ENCODE results near the gene STPG2. TPM values are rescaled to one million over a fixed set of nuclear protein-coding genes. Genes with fewer than 3 reads are reported as not detected.
A peak's percentile ranks its signal among the peaks of the same experiment; 100 is the strongest.

The STPG2 gene
- total RNA-seq, 1 experiment from 2014 or later: 0.35 TPM

DNA sequence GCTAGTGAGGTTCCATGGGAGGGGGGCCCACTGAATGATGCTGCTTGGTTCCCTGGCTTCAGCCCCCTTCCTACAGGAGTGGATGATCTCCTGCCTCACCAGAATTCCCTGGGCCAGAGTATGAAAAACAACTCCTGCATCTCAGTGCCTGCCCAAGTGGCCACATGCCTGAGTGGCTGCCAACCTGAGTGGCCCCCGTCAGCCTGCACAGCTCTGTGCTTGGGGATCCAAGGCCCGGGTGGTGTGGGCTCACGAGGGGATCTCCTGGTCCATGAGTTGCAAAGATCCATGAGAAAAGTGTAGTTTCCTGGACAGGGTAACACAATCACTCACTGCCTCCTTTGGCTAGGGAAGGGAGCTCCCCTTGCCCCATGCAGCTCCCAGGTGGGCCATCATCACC lies 17.1 kb downstream of the STPG2 start:
- no peaks in the 10 kb centered on the region for H3K9me3 ChIP-seq (ENCODE audit: insufficient read depth, low read depth)
- H3K4me1 ChIP-seq (replicated peaks; ENCODE audit: insufficient read depth): no peaks in the 10 kb centered on the region
- no peak for TF ChIP-seq EZH2 (IDR thresholded peaks at IDR 0.05; ENCODE audit: low read depth)
- TF ChIP-seq, protein P1, sequence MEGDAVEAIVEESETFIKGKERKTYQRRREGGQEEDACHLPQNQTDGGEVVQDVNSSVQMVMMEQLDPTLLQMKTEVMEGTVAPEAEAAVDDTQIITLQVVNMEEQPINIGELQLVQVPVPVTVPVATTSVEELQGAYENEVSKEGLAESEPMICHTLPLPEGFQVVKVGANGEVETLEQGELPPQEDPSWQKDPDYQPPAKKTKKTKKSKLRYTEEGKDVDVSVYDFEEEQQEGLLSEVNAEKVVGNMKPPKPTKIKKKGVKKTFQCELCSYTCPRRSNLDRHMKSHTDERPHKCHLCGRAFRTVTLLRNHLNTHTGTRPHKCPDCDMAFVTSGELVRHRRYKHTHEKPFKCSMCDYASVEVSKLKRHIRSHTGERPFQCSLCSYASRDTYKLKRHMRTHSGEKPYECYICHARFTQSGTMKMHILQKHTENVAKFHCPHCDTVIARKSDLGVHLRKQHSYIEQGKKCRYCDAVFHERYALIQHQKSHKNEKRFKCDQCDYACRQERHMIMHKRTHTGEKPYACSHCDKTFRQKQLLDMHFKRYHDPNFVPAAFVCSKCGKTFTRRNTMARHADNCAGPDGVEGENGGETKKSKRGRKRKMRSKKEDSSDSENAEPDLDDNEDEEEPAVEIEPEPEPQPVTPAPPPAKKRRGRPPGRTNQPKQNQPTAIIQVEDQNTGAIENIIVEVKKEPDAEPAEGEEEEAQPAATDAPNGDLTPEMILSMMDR (conservative IDR thresholded peaks at IDR 0.05): no peak
- no peaks in the 10 kb centered on the region for H3F3A ChIP-seq (ENCODE audit: insufficient read depth, low read depth)
- no peaks in the 10 kb centered on the region for H4K20me1 ChIP-seq (ENCODE audit: insufficient read depth)
- H3K9me2 ChIP-seq (ENCODE audit: insufficient read depth): no peaks in the 10 kb centered on the region
- H3K4me2 ChIP-seq: no peak overlapping the region
- no TSS peak for BruUV-seq (replicated peaks)
- intact Hi-C loops (cut with micrococcal nuclease; ENCODE audit: unreplicated experiment): no loop called here
- H3K79me2 ChIP-seq (ENCODE audit: low read depth): no peaks in the 10 kb centered on the region
- no peak overlapping the region for H3K4me3 ChIP-seq
- ChIA-PET CTCF (no interaction called here), POLR2A (ENCODE audit: unreplicated experiment) (no interaction called here)
- no peaks in the 10 kb centered on the region for H3K27me3 ChIP-seq (ENCODE audit: insufficient read depth, low read depth)
- H3K27ac ChIP-seq: no peak overlapping the region
- no peak overlapping the region for H2AFZ ChIP-seq
- no peaks in the 10 kb centered on the region for H3K36me3 ChIP-seq (ENCODE audit: low read depth)
- no peak for DNase-seq

DNA sequence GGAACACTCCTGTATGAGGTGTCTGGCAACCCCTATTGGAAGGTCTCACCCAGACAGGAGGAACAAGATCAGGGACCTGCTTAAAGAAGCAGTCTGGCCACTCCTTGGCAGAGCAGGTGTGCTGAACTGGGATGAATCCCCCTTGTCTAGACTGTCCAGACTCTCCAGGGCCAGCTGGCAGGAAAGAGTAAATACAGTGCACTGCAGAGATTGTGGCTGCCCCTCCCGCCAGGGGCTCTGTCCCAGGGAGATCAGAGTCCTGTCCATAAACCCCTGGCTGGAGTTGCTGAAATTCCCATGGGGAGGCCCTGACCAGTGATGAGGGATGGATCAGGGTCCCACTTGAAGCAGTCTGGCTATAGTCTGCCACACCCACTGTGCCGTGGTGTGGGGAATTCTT lies 17.7 kb downstream of the STPG2 start:
- Histone ChIP-seq H3K4me2 (no peak overlapping the region), H3K9me3 (ENCODE audit: insufficient read depth, low read depth) (no peaks in the 10 kb centered on the region), H3K9me2 (ENCODE audit: insufficient read depth) (no peaks in the 10 kb centered on the region), H3K4me3 (no peak overlapping the region), H3F3A (ENCODE audit: insufficient read depth, low read depth) (no peaks in the 10 kb centered on the region), H3K36me3 (ENCODE audit: low read depth) (no peaks in the 10 kb centered on the region), H3K27me3 (ENCODE audit: insufficient read depth, low read depth) (no peaks in the 10 kb centered on the region), H3K79me2 (ENCODE audit: low read depth) (no peaks in the 10 kb centered on the region), H3K4me1 (replicated peaks; ENCODE audit: insufficient read depth) (no peaks in the 10 kb centered on the region), H3K27ac (no peak overlapping the region), H4K20me1 (ENCODE audit: insufficient read depth) (no peaks in the 10 kb centered on the region), H2AFZ (no peak overlapping the region)
- no TSS peak for BruUV-seq (replicated peaks)
- no peak for TF ChIP-seq EZH2 (IDR thresholded peaks at IDR 0.05; ENCODE audit: low read depth)
- TF ChIP-seq, protein P1 (conservative IDR thresholded peaks at IDR 0.05): no peak
- no peak for DNase-seq
- intact Hi-C loops (cut with micrococcal nuclease; ENCODE audit: unreplicated experiment): no loop called here
- POLR2A ChIA-PET (ENCODE audit: unreplicated experiment): no interaction called here
- CTCF ChIA-PET: no interaction called here

DNA sequence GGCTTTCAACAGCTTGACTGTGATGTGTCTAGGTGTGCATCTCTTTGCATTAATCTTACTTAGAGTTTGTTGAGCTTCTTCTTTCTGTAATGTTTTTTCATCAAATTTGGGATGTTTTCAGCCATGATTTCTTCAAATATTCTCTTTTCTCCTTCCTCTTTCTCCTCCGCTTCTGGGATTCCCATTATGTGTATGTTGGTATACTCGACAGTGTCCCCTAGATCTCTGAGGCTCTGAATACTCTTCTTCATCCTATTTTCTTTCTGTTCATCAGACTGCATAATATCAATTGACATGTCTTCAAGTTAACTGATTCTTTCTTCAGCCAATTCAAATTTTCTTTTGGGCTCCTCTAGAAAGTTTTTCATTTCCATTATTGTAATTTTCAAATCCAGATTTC lies 25.9 kb downstream of the STPG2 start:
- Histone ChIP-seq H4K20me1 (ENCODE audit: insufficient read depth) (no peaks in the 10 kb centered on the region), H3K27me3 (ENCODE audit: insufficient read depth, low read depth) (no peaks in the 10 kb centered on the region), H3K27ac (no peak overlapping the region), H3F3A (ENCODE audit: insufficient read depth, low read depth) (no peaks in the 10 kb centered on the region), H3K9me3 (ENCODE audit: insufficient read depth, low read depth) (no peaks in the 10 kb centered on the region; the same call in 1 of the 2 replicates), H3K4me2 (no peak overlapping the region), H3K4me3 (no peak overlapping the region), H3K79me2 (ENCODE audit: low read depth) (no peaks in the 10 kb centered on the region), H3K9me2 (ENCODE audit: insufficient read depth) (no peaks in the 10 kb centered on the region; the same call in 1 of the 2 replicates), H3K36me3 (ENCODE audit: low read depth) (no peaks in the 10 kb centered on the region), H2AFZ (0 out of 2 replicates have a peak overlapping the region, but pooled peaks have one; percentile 8), H3K4me1 (replicated peaks; ENCODE audit: insufficient read depth) (peaks cover 5% of the 10 kb centered on the region; the same call in 1 of the 2 replicates)
- POLR2A ChIA-PET (ENCODE audit: unreplicated experiment): no interaction called here
- no peak for DNase-seq
- intact Hi-C loops (cut with micrococcal nuclease; ENCODE audit: unreplicated experiment): no loop called here
- BruUV-seq (replicated peaks): no TSS peak
- TF ChIP-seq EZH2 (IDR thresholded peaks at IDR 0.05; ENCODE audit: low read depth): no peak
- TF ChIP-seq, protein P1 (conservative IDR thresholded peaks at IDR 0.05): no peak
- CTCF ChIA-PET: no interaction called here
